Panc1 (cell line): ENCODE results near the gene PTGS2. TPM values are rescaled to one million over a fixed set of nuclear protein-coding genes. Genes with fewer than 3 reads are reported as not detected.

Experiments used
- ATAC-seq: fragments of 200-7000 bp; cut with Tn5 transposase; 2 replicates; pipeline ENCODE4 v1.9.1; 2020; ENCODE audit warnings: mild to moderate bottlenecking, moderate library complexity
- BruUV-seq: library from RNA; stranded (reverse); fragments of 400-500 nt; replicated peaks from 2 replicates; lab custom pipeline; 2021; lab: Mats Ljungman, UMichigan
- CTCF ChIA-PET: fragments of 300-600 bp; sonication (Branson Sonifier 250); formaldehyde crosslinking; loops from one replicate; lab custom pipeline; 2022; ENCODE audit warnings: antibody characterized with exemption; lab: Charles Lee
- POLR2A ChIA-PET: fragments of 300-600 bp; sonication (Branson Sonifier 250); formaldehyde crosslinking; loops from one replicate; lab custom pipeline; 2022; ENCODE audit warnings: antibody characterized with exemption; lab: Charles Lee
- DNase-seq: peaks from one replicate; pipeline ENCODE4 v3.0.0-alpha.2; 2010; ENCODE audit warnings: low read depth, low spot score
- H3K27ac ChIP-seq: 2 replicates; pipeline ENCODE4 v1.5.1; 2011; ENCODE audit warnings: mild to moderate bottlenecking, low read length, inconsistent platforms
- H3K27me3 ChIP-seq: fragments of 200-500 bp; sonication (Bioruptor generic); 2 replicates; pipeline ENCODE4 v1.6.0; 2014; ENCODE audit warnings: low read length, inconsistent platforms; ENCODE audit not compliant: control insufficient read depth, insufficient read depth
- H3K36me3 ChIP-seq: fragments of 200-500 bp; sonication (Bioruptor generic); 2 replicates; pipeline ENCODE4 v1.5.1; 2014; ENCODE audit warnings: inconsistent platforms, mild to moderate bottlenecking, low read length, moderate library complexity; ENCODE audit not compliant: control insufficient read depth, insufficient read depth
- H3K4me1 ChIP-seq: 2 replicates; pipeline ENCODE4 v1.5.1; 2011; ENCODE audit warnings: inconsistent platforms, mild to moderate bottlenecking, low read length, moderate library complexity; ENCODE audit not compliant: control insufficient read depth, insufficient read depth
- H3K4me3 ChIP-seq, 2 experiments: 2 replicates each; pipeline ENCODE4 v1.5.1; 2011 to 2012; ENCODE audit warnings: low read depth in 2 of 2, low read length in 2 of 2, mild to moderate bottlenecking in 2 of 2, inconsistent platforms in 1 of 2, moderate library complexity in 1 of 2
- H3K9me3 ChIP-seq: fragments of 200-500 bp; sonication (Bioruptor generic); 2 replicates; pipeline ENCODE4 v1.5.1; 2014; ENCODE audit warnings: low read depth, mild to moderate bottlenecking, inconsistent platforms, low read length, moderate library complexity; ENCODE audit not compliant: control insufficient read depth, insufficient read depth
- CTCF ChIP-seq: fragments of 450-650 bp; IDR thresholded peaks from 2 replicates; pipeline ENCODE4 v1.5.1; 2017; ENCODE audit warnings: mild to moderate bottlenecking
- POLR2AphosphoS5 ChIP-seq: IDR thresholded peaks from 2 replicates; pipeline ENCODE4 v1.6.1; 2012; ENCODE audit warnings: mild to moderate bottlenecking, low read depth, low read length, moderate library complexity
- SIN3A ChIP-seq: IDR thresholded peaks from 2 replicates; pipeline ENCODE4 v1.6.1; 2012; ENCODE audit warnings: low read depth, mild to moderate bottlenecking, low read length, moderate library complexity, borderline replicate concordance; ENCODE audit not compliant: insufficient read depth
- TCF7L2 ChIP-seq: IDR thresholded peaks from 2 replicates; pipeline ENCODE4 v1.6.1; 2011; ENCODE audit warnings: mild to moderate bottlenecking, low read depth, low read length, inconsistent platforms
- in situ Hi-C: cut with HindIII; loops from 2 replicates; pipeline ENCODE4 v1.10.0; 2016; ENCODE audit warnings: low sequenced_read_pairs, low pct_unique_long_range_greater_than_20kb
- intact Hi-C: fragments of 100-400 bp; cut with micrococcal nuclease; formaldehyde crosslinking; loops from one replicate; pipeline ENCODE4 v1.10.0; 2022; ENCODE audit not compliant: unreplicated experiment
- total RNA-seq: library from RNA; stranded (reverse); gene quantifications from one replicate; pipeline ENCODE4 v1.2.1, GENCODE V29; 2021; ENCODE audit not compliant: unreplicated experiment
- TF ChIP-seq, protein P1 (sequence below), 2 experiments: IDR thresholded peaks; 2 replicates each; pipeline ENCODE4 v1.6.1; 2011 to 2012; ENCODE audit warnings: low read depth in 2 of 2, control low read depth in 1 of 2, low read length in 1 of 2, mild to moderate bottlenecking in 1 of 2, moderate library complexity in 1 of 2; ENCODE audit not compliant: insufficient read depth in 1 of 2

Gene PTGS2
- total RNA-seq, 1 experiment from 2014 or later: not detected

- TF ChIP-seq, protein P1, sequence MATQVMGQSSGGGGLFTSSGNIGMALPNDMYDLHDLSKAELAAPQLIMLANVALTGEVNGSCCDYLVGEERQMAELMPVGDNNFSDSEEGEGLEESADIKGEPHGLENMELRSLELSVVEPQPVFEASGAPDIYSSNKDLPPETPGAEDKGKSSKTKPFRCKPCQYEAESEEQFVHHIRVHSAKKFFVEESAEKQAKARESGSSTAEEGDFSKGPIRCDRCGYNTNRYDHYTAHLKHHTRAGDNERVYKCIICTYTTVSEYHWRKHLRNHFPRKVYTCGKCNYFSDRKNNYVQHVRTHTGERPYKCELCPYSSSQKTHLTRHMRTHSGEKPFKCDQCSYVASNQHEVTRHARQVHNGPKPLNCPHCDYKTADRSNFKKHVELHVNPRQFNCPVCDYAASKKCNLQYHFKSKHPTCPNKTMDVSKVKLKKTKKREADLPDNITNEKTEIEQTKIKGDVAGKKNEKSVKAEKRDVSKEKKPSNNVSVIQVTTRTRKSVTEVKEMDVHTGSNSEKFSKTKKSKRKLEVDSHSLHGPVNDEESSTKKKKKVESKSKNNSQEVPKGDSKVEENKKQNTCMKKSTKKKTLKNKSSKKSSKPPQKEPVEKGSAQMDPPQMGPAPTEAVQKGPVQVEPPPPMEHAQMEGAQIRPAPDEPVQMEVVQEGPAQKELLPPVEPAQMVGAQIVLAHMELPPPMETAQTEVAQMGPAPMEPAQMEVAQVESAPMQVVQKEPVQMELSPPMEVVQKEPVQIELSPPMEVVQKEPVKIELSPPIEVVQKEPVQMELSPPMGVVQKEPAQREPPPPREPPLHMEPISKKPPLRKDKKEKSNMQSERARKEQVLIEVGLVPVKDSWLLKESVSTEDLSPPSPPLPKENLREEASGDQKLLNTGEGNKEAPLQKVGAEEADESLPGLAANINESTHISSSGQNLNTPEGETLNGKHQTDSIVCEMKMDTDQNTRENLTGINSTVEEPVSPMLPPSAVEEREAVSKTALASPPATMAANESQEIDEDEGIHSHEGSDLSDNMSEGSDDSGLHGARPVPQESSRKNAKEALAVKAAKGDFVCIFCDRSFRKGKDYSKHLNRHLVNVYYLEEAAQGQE (IDR thresholded peaks at IDR 0.05; ENCODE audit: insufficient read depth in 1 of 2, low read depth in 2 of 2, low read length in 1 of 2): no peak
- no peak for TF ChIP-seq CTCF
- TF ChIP-seq POLR2AphosphoS5: no peak
- TF ChIP-seq TCF7L2: no peak
- TF ChIP-seq SIN3A: no peak
- H3K4me1 ChIP-seq: peaks cover 5% of the 10 kb centered on the region; the same call in 1 of the 2 replicates
- ChIA-PET CTCF (no interaction called here), POLR2A (no interaction called here)
- H3K27ac ChIP-seq: no peak overlapping the region
- H3K27me3 ChIP-seq: peaks cover 19% of the 10 kb centered on the region
- H3K4me3 ChIP-seq: no peak overlapping the region
- ATAC-seq: no peak
- intact Hi-C loops (loop anchor here (10.0 kb wide), 1 partner anchor 199 kb away; no protein-coding TSS in a partner anchor), in situ Hi-C loops (no loop called here)
- no TSS peak for BruUV-seq
- H3K36me3 ChIP-seq: no peaks in the 10 kb centered on the region
- no peaks in the 10 kb centered on the region for H3K9me3 ChIP-seq
- DNase-seq: no peak
Measured at GRCh38 chr1:186683652-186684410, 3.6 kb upstream of the PTGS2 start.

- TF ChIP-seq CTCF (no peak; the same call in 1 of the 2 replicates), POLR2AphosphoS5 (no peak), SIN3A (no peak)
- no peaks in the 10 kb centered on the region for H3K36me3 ChIP-seq
- no peak overlapping the region for H3K4me3 ChIP-seq
- ChIA-PET CTCF (no interaction called here), POLR2A (no interaction called here)
- no TSS peak for BruUV-seq
- DNase-seq: no peak
- no peak for ATAC-seq
- intact Hi-C loops (loop anchor here (10.0 kb wide), 1 partner anchor 198 kb away; no protein-coding TSS in a partner anchor), in situ Hi-C loops (no loop called here)
- no peaks in the 10 kb centered on the region for H3K9me3 ChIP-seq
- H3K4me1 ChIP-seq: peaks cover 5% of the 10 kb centered on the region; the same call in 1 of the 2 replicates
- H3K27ac ChIP-seq: no peak overlapping the region
- H3K27me3 ChIP-seq: peaks cover 19% of the 10 kb centered on the region
Measured at GRCh38 chr1:186682736-186683135, 2.5 kb upstream of the PTGS2 start.
